H9 (cell line): ENCODE measurements around the gene BRD7. TPM values are rescaled to one million over a fixed set of nuclear protein-coding genes. Genes with fewer than 3 reads are reported as not detected.

Experiments used
- DNase-seq: peaks from one replicate; pipeline ENCODE4 v3.0.0-alpha.2; 2017
- H2AFZ ChIP-seq: one replicate; pipeline ENCODE4 v1.6.1; 2013; ENCODE audit warnings: mild to moderate bottlenecking, low read length, control low read depth, moderate library complexity
- H2AK5ac ChIP-seq: 2 replicates; pipeline ENCODE4 v1.6.1; 2013; ENCODE audit warnings: low read length, control low read depth, mixed read lengths; ENCODE audit not compliant: insufficient read length
- H2BK120ac ChIP-seq: one replicate; pipeline ENCODE4 v1.6.1; 2013; ENCODE audit warnings: low read depth, mild to moderate bottlenecking, low read length, control low read depth, inconsistent platforms; ENCODE audit not compliant: poor library complexity, severe bottlenecking
- H2BK12ac ChIP-seq: 2 replicates; pipeline ENCODE4 v1.6.1; 2013; ENCODE audit warnings: low read length, control low read depth, mixed read lengths, low read depth; ENCODE audit not compliant: insufficient read length
- H2BK15ac ChIP-seq: 2 replicates; pipeline ENCODE4 v1.6.1; 2013; ENCODE audit warnings: low read depth, low read length, control low read depth
- H2BK20ac ChIP-seq: one replicate; pipeline ENCODE4 v1.6.1; 2013; ENCODE audit warnings: low read depth, mild to moderate bottlenecking, low read length, control low read depth, inconsistent platforms; ENCODE audit not compliant: poor library complexity, severe bottlenecking
- H2BK5ac ChIP-seq: 2 replicates; pipeline ENCODE4 v1.6.1; 2013; ENCODE audit warnings: low read length, control low read depth, mixed read lengths; ENCODE audit not compliant: insufficient read length
- H3K14ac ChIP-seq: 2 replicates; pipeline ENCODE4 v1.6.1; 2013; ENCODE audit warnings: low read length, control low read depth; ENCODE audit not compliant: insufficient read depth
- H3K18ac ChIP-seq: 2 replicates; pipeline ENCODE4 v1.6.1; 2013; ENCODE audit warnings: low read depth, mild to moderate bottlenecking, mixed read lengths, low read length, control low read depth; ENCODE audit not compliant: insufficient read length
- H3K23ac ChIP-seq: 2 replicates; pipeline ENCODE4 v1.6.1; 2013; ENCODE audit warnings: low read length, control low read depth, mixed read lengths, low read depth; ENCODE audit not compliant: insufficient read length
- H3K23me2 ChIP-seq: 2 replicates; pipeline ENCODE4 v1.6.1; 2013; ENCODE audit warnings: low read depth, mild to moderate bottlenecking, mixed read lengths, low read length, control low read depth; ENCODE audit not compliant: insufficient read length, poor library complexity, severe bottlenecking
- H3K27ac ChIP-seq: 2 replicates; pipeline ENCODE4 v1.5.1; 2013; ENCODE audit warnings: low read length, control low read depth, mixed read lengths, low read depth; ENCODE audit not compliant: insufficient read length
- H3K27me3 ChIP-seq: 2 replicates; pipeline ENCODE4 v1.6.1; 2013; ENCODE audit warnings: low read length, control low read depth, inconsistent platforms; ENCODE audit not compliant: insufficient read depth
- H3K4ac ChIP-seq: 2 replicates; pipeline ENCODE4 v1.6.1; 2013; ENCODE audit warnings: low read depth, mild to moderate bottlenecking, control low read depth, inconsistent platforms, low read length, moderate library complexity
- H3K4me1 ChIP-seq: 2 replicates; pipeline ENCODE4 v1.6.1; 2013; ENCODE audit warnings: low read length, control low read depth, inconsistent platforms; ENCODE audit not compliant: insufficient read depth
- H3K4me2 ChIP-seq: 2 replicates; pipeline ENCODE4 v1.6.1; 2013; ENCODE audit warnings: low read length, control low read depth, mixed read lengths; ENCODE audit not compliant: insufficient read length, insufficient read depth
- H3K56ac ChIP-seq: 2 replicates; pipeline ENCODE4 v1.6.1; 2013; ENCODE audit warnings: low read depth, mild to moderate bottlenecking, mixed read lengths, low read length, control low read depth; ENCODE audit not compliant: insufficient read length
- H3K79me1 ChIP-seq: 2 replicates; pipeline ENCODE4 v1.6.1; 2013; ENCODE audit warnings: low read depth, mild to moderate bottlenecking, moderate library complexity, low read length, control low read depth, inconsistent platforms; ENCODE audit not compliant: insufficient read depth, poor library complexity, severe bottlenecking
- H3K79me2 ChIP-seq: 2 replicates; pipeline ENCODE4 v1.6.1; 2013; ENCODE audit warnings: low read length, control low read depth, inconsistent platforms; ENCODE audit not compliant: insufficient read depth
- H3K9ac ChIP-seq: 2 replicates; pipeline ENCODE4 v1.6.1; 2013; ENCODE audit warnings: low read length, control low read depth, mixed read lengths; ENCODE audit not compliant: insufficient read length; ENCODE audit errors: extremely low read depth
- H3K9me3 ChIP-seq: one replicate; pipeline ENCODE4 v1.6.1; 2013; ENCODE audit warnings: low read depth, low read length, inconsistent platforms; ENCODE audit not compliant: control insufficient read depth
- H3T11ph ChIP-seq: one replicate; pipeline ENCODE4 v1.6.1; 2013; ENCODE audit warnings: mild to moderate bottlenecking, low read length, control low read depth, inconsistent platforms
- H4K20me1 ChIP-seq: one replicate; pipeline ENCODE4 v1.6.1; 2013; ENCODE audit not compliant: control insufficient read depth, insufficient read length, insufficient read depth
- H4K5ac ChIP-seq: 2 replicates; pipeline ENCODE4 v1.6.1; 2013; ENCODE audit warnings: low read depth, mild to moderate bottlenecking, mixed read lengths, low read length, control low read depth; ENCODE audit not compliant: insufficient read length
- H4K8ac ChIP-seq: replicated peaks from 2 replicates; pipeline ENCODE4 v1.6.1; 2013; ENCODE audit warnings: low read length, control low read depth, mixed read lengths, low read depth; ENCODE audit not compliant: insufficient read length
- H4K91ac ChIP-seq: 2 replicates; pipeline ENCODE4 v1.6.1; 2013; ENCODE audit warnings: low read depth, mild to moderate bottlenecking, moderate library complexity, mixed read lengths, low read length, control low read depth; ENCODE audit not compliant: insufficient read length
- H3K27ac Mint-ChIP-seq, 3 experiments: 2 replicates in 2 of 3; 3 replicates in 1 of 3; pipeline ENCODE4 v1.8.0; 2020 to 2021; ENCODE audit warnings: mixed read lengths in 3 of 3, mild to moderate bottlenecking in 1 of 3, moderate library complexity in 1 of 3
- H3K27me3 Mint-ChIP-seq: 2 replicates; pipeline ENCODE4 v1.8.0; 2021; ENCODE audit warnings: low read depth, mild to moderate bottlenecking, moderate library complexity, mixed read lengths
- H3K36me3 Mint-ChIP-seq, 3 experiments: 2 replicates in 2 of 3; 3 replicates in 1 of 3; pipeline ENCODE4 v1.8.0; 2020 to 2021; ENCODE audit warnings: low read depth in 3 of 3, mixed read lengths in 3 of 3; ENCODE audit not compliant: insufficient read depth in 1 of 3
- H3K4me1 Mint-ChIP-seq, 2 experiments: 2 replicates each; pipeline ENCODE4 v1.8.0; 2020; ENCODE audit warnings: mixed read lengths in 2 of 2
- H3K4me3 Mint-ChIP-seq, 2 experiments: 2 replicates in 1 of 2; 3 replicates in 1 of 2; pipeline ENCODE4 v1.8.0; 2020 to 2021; ENCODE audit warnings: mild to moderate bottlenecking in 2 of 2, mixed read lengths in 2 of 2, moderate library complexity in 1 of 2
- H3K9me3 Mint-ChIP-seq, 2 experiments: 2 replicates in 1 of 2; 3 replicates in 1 of 2; pipeline ENCODE4 v1.8.0; 2020; ENCODE audit warnings: mild to moderate bottlenecking in 2 of 2, mixed read lengths in 2 of 2, moderate library complexity in 1 of 2
- CTCF ChIP-seq: fragments of 200-600 bp; sonication (generic); conservative IDR thresholded peaks from 3 replicates; pipeline ENCODE4 v1.8.0; 2021; ENCODE audit warnings: antibody characterized with exemption, mild to moderate bottlenecking
- WGBS: extraction: QIAGEN DNeasy Blood & Tissue Kit; methylation state at CpG from one replicate; pipeline ENCODE4 v1.1.7; 2013; ENCODE audit warnings: missing lambda C conversion rate, low lambda C conversion rate, mixed read lengths; ENCODE audit not compliant: insufficient read length; ENCODE audit errors: extremely low coverage; 5-methylcytosine and 5-hydroxymethylcytosine counted together
- microRNA-seq: library from miRNA; unstranded; fragments of <30 nt; microRNA quantifications from one replicate; pipeline ENCODE4, GENCODE V29; 2020; ENCODE audit warnings: borderline microRNAs expressed
- total RNA-seq: library from RNA; stranded (reverse); gene quantifications from 2 replicates; pipeline ENCODE4 v1.2.1, GENCODE V29; 2021

Gene BRD7
- total RNA-seq, 1 experiment from 2014 or later, result 112 TPM

GRCh38 chr16:50266337-50267091, 102.3 kb downstream of the BRD7 start, which contains the start of gene ADCY7:
ADCY7 (plus strand) TSS chr16:50266551; CDS start chr16:50288180, 21,629 bp downstream.
- no peak within 1 kb of the TSS for H3T11ph ChIP-seq
- H4K20me1 ChIP-seq, result no peaks in the 10 kb centered on the region
- H3K27me3 ChIP-seq, result no peaks in the 10 kb centered on the region
- no peaks in the 10 kb centered on the region for H3K79me2 ChIP-seq
- H3K56ac ChIP-seq, result no peak within 1 kb of the TSS
- peak within 1 kb of the TSS in 1 of 3 experiments; percentile 79; a peak in 2 of 7 replicates for H3K27ac Mint-ChIP-seq
- H3K23ac ChIP-seq, result no peak within 1 kb of the TSS
- peaks cover 2% of the 10 kb centered on the region; the same call in 1 of the 2 replicates for H3K4me1 ChIP-seq
- no peak within 1 kb of the TSS for H3K14ac ChIP-seq
- no peak within 1 kb of the TSS for H4K5ac ChIP-seq
- peaks cover 6 to 28% of the 10 kb centered on the region in 2 experiments; a peak in 3 of 4 replicates for H3K4me1 Mint-ChIP-seq
- no CpG with 5 or more reads among the region's 25 CpGs for WGBS
- no peaks in the 10 kb centered on the region for H3K79me1 ChIP-seq
- no peak within 1 kb of the TSS for H2AK5ac ChIP-seq
- no peaks in the 10 kb centered on the region for H3K9me3 Mint-ChIP-seq
- no peak within 1 kb of the TSS for H2BK5ac ChIP-seq
- TF ChIP-seq CTCF, result no peak
- H2BK15ac ChIP-seq, result no peak within 1 kb of the TSS
- H3K36me3 Mint-ChIP-seq, result no peaks in the 10 kb centered on the region
- H3K23me2 ChIP-seq, result no peaks in the 10 kb centered on the region
- H3K27ac ChIP-seq, result no peak within 1 kb of the TSS
- no peak within 1 kb of the TSS for H3K4me3 Mint-ChIP-seq
- H4K91ac ChIP-seq, result no peak within 1 kb of the TSS
- no peaks in the 10 kb centered on the region for H3K9me3 ChIP-seq
- no peak within 1 kb of the TSS for H2BK12ac ChIP-seq
- peak; percentile 57 for DNase-seq
- no peak within 1 kb of the TSS for H3K18ac ChIP-seq
- no peak within 1 kb of the TSS for H2BK120ac ChIP-seq
- no peak within 1 kb of the TSS for H2BK20ac ChIP-seq
- peaks cover 2% of the 10 kb centered on the region; the same call in 1 of the 2 replicates for H3K27me3 Mint-ChIP-seq
- H3K4ac ChIP-seq, result no peak within 1 kb of the TSS
- H3K4me2 ChIP-seq, result no peak within 1 kb of the TSS
- H2AFZ ChIP-seq, result no peak within 1 kb of the TSS
- no peak within 1 kb of the TSS for H3K9ac ChIP-seq
- no peak within 1 kb of the TSS for H4K8ac ChIP-seq

Small RNA genes within 50 kb of the gene (microRNA-seq; reads per million reads assigned to microRNA genes)
- gene MIR6771, result not detected

Other genes with a start within 250 kb of the BRD7 start
- 12.4 and 13.0 TPM in 2 replicates for gene TENT4B, start 215.7 kb downstream of the BRD7 start, total RNA-seq
- 2.6 and 4.0 TPM in 2 replicates for gene ADCY7, start 102.4 kb downstream of the BRD7 start, total RNA-seq
- 1.9 and 3.7 TPM in 2 replicates for gene NKD1, start 179.4 kb upstream of the BRD7 start, total RNA-seq